Psoas muscle (tissue), 8 donors: ENCODE results near the gene FNBP1. TPM values are rescaled to one million over a fixed set of nuclear protein-coding genes. Genes with fewer than 3 reads are reported as not detected.

Experiments used
- ATAC-seq, 4 donors: fragments of 200-7000 bp; cut with Tn5 transposase; one replicate each; pipeline ENCODE4 v1.9.1; 2020; ENCODE audit warnings: moderate library complexity in 3 of 4, mild to moderate bottlenecking in 2 of 4
- DNase-seq, 2 donors: peaks; one replicate each; pipeline ENCODE4 v3.0.0-alpha.2; 2020
- H3K27ac ChIP-seq: fragments of 200-600 bp; one replicate; pipeline ENCODE4 v1.8.0; 2022
- H3K27me3 ChIP-seq, 3 donors: fragments of 200-600 bp in 1 of 3; one replicate each; pipeline versions ENCODE4 v1.6.1 to v1.8.0; 2013 to 2022; ENCODE audit warnings: low read length in 2 of 3, mild to moderate bottlenecking in 2 of 3, moderate library complexity in 1 of 3; ENCODE audit not compliant: insufficient read depth in 3 of 3
- H3K36me3 ChIP-seq, 2 donors: fragments of 200-600 bp in 1 of 2; one replicate each; pipeline versions ENCODE4 v1.6.1 to v1.8.0; 2013 to 2022; ENCODE audit warnings: low read depth in 1 of 2, mild to moderate bottlenecking in 1 of 2, moderate library complexity in 1 of 2; ENCODE audit not compliant: insufficient read depth in 1 of 2
- H3K4me1 ChIP-seq: fragments of 200-600 bp; one replicate; pipeline ENCODE4 v1.8.0; 2022
- H3K4me3 ChIP-seq: fragments of 200-600 bp; one replicate; pipeline ENCODE4 v1.8.0; 2022; ENCODE audit warnings: mild to moderate bottlenecking
- H3K9me3 ChIP-seq: fragments of 200-600 bp; one replicate; pipeline ENCODE4 v1.8.0; 2022
- WGBS, 3 donors: extraction: QIAGEN DNeasy Blood & Tissue Kit; methylation state at CpG; one replicate each; pipeline versions ENCODE4 v1.1.6 to v1.1.7; 2013; 5-methylcytosine and 5-hydroxymethylcytosine counted together
- intact Hi-C, 2 donors: fragments of 100-400 bp; cut with DNase I; formaldehyde crosslinking; loops; one replicate each; pipeline versions ENCODE4 v1.11.0 to v1.14.2; 2022
- polyA plus RNA-seq, 3 donors: library from polyadenylated mRNA; stranded (reverse); fragments of 200-250 nt; gene quantifications; one replicate each; pipeline ENCODE4 v1.2.3, GENCODE V29; 2013
- total RNA-seq, 4 donors: library from RNA; stranded (reverse); fragmentation: NEBNext Ultra II Directional in 2 of 4; extraction: Animal tissue kit (Norgen Biotek cat#: 25700) in 2 of 4; gene quantifications; one replicate each; pipeline versions ENCODE4 v1.2.1 to v1.2.4, GENCODE V29; 2021 to 2023
- TF ChIP-seq, protein P1 (sequence below): fragments of 200-600 bp; IDR thresholded peaks from one replicate; pipeline ENCODE4 v1.8.0; 2022; ENCODE audit warnings: antibody characterized with exemption
- donor health status: healthy with polysubstance abuse.
- donor health status: DM: no; HTN: no; CAD: no; lungs with moderate emphysema.
- donor health status: Bipolar disorder and iron deficiency.
- donor health status: healthy.
- donor health status: DM: yes; HTN: yes; CAD: no.
- donor health status: DM: no; HTN: no; CAD: no.
- donor health status: DM: no; HTN: no; CAD: no.
- donor health status: DM: yes; HTN: yes; CAD: no.

Gene FNBP1
- total and polyA plus RNA-seq, 7 donors = 4.6 to 30.5 (median 27.2) TPM

DNA sequence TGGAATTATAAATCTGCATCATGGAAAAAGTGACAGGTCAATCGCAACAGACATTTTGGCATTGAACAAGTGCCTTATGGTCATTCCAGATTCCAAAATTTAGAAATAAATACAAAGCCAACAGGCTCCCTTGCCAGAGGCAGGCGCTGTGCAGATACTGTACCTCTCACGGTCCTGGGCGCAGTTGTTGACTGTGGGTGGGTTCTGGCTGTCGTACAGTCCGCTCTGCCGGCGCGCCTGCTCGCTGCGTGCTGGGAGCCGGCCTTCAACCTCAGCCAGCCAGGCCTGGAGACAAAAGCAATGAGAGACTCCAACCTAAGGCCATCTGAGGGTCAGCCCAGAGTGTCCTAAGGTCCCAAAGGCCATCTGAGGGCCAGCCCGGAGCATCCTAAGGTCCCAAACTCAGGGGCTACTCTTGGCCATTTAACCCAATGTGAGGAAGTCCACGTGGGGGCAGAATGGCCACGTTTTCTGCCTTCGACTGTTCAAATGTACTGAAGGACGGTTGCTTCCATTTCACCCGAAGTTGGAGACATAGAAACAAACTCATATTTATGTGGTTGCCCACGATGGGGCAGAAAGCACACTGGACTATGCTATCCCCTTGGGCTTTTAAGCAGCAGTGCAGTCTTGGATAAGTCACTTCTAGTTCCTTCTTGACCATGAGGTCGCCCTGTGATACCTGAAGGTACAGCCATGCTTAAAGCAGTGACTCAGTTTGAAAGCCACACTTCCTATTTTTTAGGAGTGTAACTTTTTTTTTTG is 142.5 kb downstream of the FNBP1 start:
- peaks cover 7 to 62% of the 10 kb centered on the region in 2 donors for H3K36me3 ChIP-seq
- ATAC-seq (no peak), DNase-seq (no peak)
- no peaks in the 10 kb centered on the region for H3K9me3 ChIP-seq
- no peaks in the 10 kb centered on the region for H3K27me3 ChIP-seq
- no peak overlapping the region for H3K4me3 ChIP-seq
- H3K4me1 ChIP-seq = no peaks in the 10 kb centered on the region
- WGBS, 3 donors = 92 to 93% (median 92%) methylated on average over 20 of the region's 20 CpGs
- TF ChIP-seq, protein P1, sequence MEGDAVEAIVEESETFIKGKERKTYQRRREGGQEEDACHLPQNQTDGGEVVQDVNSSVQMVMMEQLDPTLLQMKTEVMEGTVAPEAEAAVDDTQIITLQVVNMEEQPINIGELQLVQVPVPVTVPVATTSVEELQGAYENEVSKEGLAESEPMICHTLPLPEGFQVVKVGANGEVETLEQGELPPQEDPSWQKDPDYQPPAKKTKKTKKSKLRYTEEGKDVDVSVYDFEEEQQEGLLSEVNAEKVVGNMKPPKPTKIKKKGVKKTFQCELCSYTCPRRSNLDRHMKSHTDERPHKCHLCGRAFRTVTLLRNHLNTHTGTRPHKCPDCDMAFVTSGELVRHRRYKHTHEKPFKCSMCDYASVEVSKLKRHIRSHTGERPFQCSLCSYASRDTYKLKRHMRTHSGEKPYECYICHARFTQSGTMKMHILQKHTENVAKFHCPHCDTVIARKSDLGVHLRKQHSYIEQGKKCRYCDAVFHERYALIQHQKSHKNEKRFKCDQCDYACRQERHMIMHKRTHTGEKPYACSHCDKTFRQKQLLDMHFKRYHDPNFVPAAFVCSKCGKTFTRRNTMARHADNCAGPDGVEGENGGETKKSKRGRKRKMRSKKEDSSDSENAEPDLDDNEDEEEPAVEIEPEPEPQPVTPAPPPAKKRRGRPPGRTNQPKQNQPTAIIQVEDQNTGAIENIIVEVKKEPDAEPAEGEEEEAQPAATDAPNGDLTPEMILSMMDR = no peak
- no peak overlapping the region for H3K27ac ChIP-seq
- intact Hi-C loops = no loop called here

DNA sequence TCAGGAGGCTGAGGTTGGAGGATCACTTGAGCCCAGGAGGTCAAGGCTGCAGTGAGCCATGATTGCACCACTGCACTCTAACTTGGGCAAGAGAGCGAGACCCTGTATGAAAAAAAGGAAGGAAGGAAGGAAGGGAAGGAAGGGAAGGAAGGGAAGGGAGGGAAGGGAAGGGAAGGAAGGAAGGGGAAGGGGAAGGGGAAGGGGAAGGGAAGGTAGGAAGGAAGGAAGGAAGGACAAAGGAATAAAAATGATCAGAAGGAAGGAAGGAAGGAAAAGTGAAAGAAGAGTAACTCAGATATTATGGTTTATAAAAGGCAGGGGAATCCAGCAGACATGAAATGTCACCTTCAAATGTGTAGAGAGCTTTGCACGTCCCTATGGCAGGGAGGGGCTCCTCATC is 143.4 kb downstream of the FNBP1 start:
- Histone ChIP-seq H3K27me3 (no peaks in the 10 kb centered on the region), H3K4me3 (no peak overlapping the region), H3K9me3 (no peaks in the 10 kb centered on the region), H3K27ac (no peak overlapping the region), H3K36me3 (peaks cover 9 to 64% of the 10 kb centered on the region in 2 donors), H3K4me1 (no peaks in the 10 kb centered on the region)
- 81 to 87% (median 84%) methylated on average over 2 of the region's 2 CpGs for WGBS, 3 donors
- TF ChIP-seq, protein P1 = no peak
- no peak for ATAC-seq
- DNase-seq = no peak
- intact Hi-C loops = no loop called here

DNA sequence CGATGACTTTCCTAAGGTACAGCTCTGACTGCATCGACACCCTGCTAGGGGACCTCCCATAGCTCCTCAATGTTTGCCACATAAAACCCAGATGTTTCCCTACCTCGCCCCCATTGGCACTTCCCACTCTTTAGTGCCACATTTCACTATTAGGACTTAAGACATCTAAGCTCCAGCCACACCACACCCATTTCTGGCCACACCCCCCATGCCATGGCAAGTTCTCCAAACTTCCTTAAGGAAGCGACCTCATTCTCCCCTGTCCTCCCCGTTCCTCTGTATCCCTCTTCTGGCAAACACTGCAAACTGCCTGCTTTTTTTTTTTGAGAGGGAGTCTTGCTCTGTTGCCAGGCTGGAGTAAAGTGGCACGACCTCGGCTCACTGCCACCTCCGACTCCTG is 144.8 kb downstream of the FNBP1 start:
- TF ChIP-seq, protein P1 = no peak
- Histone ChIP-seq H3K4me3 (no peak overlapping the region), H3K36me3 (peaks cover 9 to 65% of the 10 kb centered on the region in 2 donors), H3K4me1 (no peaks in the 10 kb centered on the region), H3K9me3 (no peaks in the 10 kb centered on the region), H3K27me3 (no peaks in the 10 kb centered on the region), H3K27ac (no peak overlapping the region)
- DNase-seq = no peak
- no peak for ATAC-seq
- 82 to 87% (median 86%) methylated on average over 8 of the region's 8 CpGs for WGBS, 3 donors
- intact Hi-C loops = no loop called here

DNA sequence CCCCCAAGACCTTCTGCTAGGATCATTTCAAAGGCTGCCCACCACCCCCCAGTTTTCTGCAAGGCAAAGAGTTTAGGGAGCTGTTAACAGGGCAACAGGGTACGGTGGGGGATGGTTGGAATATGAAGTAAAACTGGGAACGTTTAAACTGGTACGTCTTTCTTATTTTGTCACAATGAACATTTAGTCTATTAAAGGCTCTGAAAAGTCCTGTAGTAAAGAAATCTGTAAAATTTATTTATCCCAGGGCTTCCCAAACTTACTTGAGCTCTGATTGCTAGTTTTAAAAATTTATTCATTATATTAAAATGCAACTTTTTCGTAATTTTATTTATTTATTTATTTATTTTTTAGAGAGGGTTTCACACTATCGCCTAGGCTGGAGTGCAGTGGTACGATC is 145.7 kb downstream of the FNBP1 start:
- DNase-seq = no peak
- intact Hi-C loops = no loop called here
- no peaks in the 10 kb centered on the region for H3K27me3 ChIP-seq
- ATAC-seq = no peak
- H3K36me3 ChIP-seq = peaks cover 5 to 58% of the 10 kb centered on the region in 2 donors
- H3K27ac ChIP-seq = no peak overlapping the region
- H3K4me1 ChIP-seq = no peaks in the 10 kb centered on the region
- WGBS, 3 donors = 87 to 97% (median 95%) methylated on average over 6 of the region's 6 CpGs
- H3K4me3 ChIP-seq = no peak overlapping the region
- no peaks in the 10 kb centered on the region for H3K9me3 ChIP-seq
- TF ChIP-seq, protein P1 = no peak
